Measurements from ENCODE around the gene ZNF423.

Gene ZNF423

DNA sequence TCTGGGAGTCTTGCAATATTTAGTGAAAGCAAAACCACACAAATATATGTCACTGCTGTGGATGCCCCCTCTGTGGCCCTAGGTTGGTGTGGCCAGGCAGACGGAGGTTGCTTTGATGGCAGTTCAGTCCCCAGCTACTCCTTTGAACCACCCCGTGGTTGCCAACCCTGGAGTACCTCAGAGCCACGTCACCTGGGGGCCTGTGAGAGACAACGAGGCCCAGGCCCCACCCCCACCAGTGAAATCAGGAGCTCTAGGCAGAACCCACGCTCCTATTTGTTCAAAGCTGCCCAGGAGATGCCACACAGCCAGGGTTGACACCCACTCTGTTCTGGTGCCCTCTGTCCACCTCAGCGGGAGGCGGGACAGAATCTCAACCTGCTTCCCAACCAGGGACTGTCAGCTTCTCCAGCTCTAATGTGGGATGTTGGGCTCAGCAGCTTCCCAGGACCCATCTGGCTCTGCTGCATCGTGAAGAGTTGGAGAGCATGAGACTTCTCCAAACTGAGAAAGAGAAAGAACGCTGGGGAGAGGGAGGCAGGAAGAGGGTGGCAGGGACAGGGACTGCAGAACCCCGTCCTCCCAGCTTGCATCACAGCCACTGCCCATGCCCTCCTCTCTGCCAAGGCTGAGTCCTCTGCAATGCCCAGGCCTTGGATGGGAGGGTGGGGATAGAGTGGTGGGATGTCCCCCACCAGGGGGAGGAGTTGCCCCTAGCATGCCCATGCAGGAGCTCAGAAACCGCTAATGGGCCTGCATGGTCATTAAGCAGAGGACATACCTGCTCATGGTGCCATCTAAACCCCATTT, 400.5 kb downstream of the ZNF423 start:
- Histone ChIP-seq H3K4me1 (ENCODE audit: insufficient read depth, low read length) (peaks cover 11% of the 10 kb centered on the region), H3K9ac (ENCODE audit: low read depth, low read length) (no peak overlapping the region), H3K27me3 (ENCODE audit: insufficient read depth, low read length) (no peaks in the 10 kb centered on the region; the same call in 1 of the 2 replicates), H3K4me3 (ENCODE audit: low read length) (no peak overlapping the region), H3K9me3 (ENCODE audit: insufficient read depth, low read depth, low read length) (no peaks in the 10 kb centered on the region), H3K27ac (ENCODE audit: low read depth, low read length) (no peak overlapping the region), H3K36me3 (ENCODE audit: insufficient read depth, low read length) (no peaks in the 10 kb centered on the region)
- WGBS, result 94% methylated on average over 11 of the region's 11 CpGs

DNA sequence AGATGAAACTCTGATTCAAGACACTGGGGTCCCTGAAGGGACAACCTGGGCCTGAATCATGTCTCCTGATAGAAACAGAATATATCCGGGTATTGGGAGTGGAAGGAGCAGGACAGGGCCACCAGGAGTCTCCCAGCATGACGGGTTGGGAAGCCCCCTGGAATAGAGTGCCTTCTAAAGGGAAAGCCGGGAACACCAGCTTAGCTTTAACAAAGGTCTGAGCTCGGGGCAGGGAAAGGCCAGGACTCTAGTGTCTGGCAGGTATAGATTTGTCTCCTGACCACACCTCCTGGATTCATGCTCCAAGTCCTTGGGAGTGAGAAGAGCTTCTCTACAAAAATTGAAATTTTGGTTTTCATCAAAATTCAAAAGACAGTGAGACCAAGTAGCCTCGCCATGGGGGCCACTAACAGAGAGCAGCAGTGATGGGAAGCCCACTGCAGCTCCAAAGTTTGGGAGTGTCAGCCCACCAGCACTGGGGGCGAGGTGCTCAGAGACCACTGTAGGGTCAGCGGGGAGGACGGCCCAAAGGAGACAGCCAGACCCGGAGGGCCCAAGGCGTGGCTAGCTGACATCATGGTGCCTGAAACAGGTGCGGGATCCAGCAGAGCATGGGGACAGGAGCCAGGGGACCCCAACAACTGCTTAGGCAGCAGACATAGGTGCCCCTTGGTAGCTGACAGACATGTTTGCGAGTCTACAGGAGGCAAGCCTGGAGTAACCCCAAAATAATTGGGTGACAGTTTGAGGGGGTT, 401.3 kb downstream of the ZNF423 start:
- H3K4me3 ChIP-seq (ENCODE audit: low read length), result no peak overlapping the region

DNA sequence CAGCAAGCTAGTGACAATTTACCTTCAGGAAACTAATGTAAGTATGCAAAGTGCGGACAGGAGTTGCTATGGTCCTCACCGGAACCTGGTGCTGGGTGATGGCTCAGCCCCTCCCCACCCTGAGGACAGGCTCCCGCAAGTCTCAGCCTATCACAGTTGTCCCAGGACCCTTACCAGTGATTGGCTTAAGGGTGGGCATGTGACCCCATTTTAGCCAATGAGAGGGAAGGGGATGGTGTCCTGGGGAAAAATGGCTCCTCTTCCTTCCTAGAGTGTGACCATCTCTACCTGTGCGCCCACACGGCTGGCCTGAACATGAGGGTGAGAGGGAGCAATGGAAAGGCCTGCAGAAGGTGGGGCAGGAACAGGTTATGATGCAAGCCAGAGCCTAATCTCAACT, 401.9 kb downstream of the ZNF423 start:
- WGBS, result 97% methylated on average over 5 of the region's 5 CpGs

More for the DNA sequence above, 401.3 kb downstream of the ZNF423 start:
- Histone ChIP-seq H3K27me3 (ENCODE audit: insufficient read depth, low read length) (no peaks in the 10 kb centered on the region; the same call in 1 of the 2 replicates), H3K4me1 (ENCODE audit: insufficient read depth, low read length) (peaks cover 11% of the 10 kb centered on the region), H3K9ac (ENCODE audit: low read depth, low read length) (no peak overlapping the region), H3K9me3 (ENCODE audit: insufficient read depth, low read depth, low read length) (no peaks in the 10 kb centered on the region), H3K27ac (ENCODE audit: low read depth, low read length) (no peak overlapping the region), H3K36me3 (ENCODE audit: insufficient read depth, low read length) (no peaks in the 10 kb centered on the region)
- 89% methylated on average over 12 of the region's 12 CpGs for WGBS

DNA sequence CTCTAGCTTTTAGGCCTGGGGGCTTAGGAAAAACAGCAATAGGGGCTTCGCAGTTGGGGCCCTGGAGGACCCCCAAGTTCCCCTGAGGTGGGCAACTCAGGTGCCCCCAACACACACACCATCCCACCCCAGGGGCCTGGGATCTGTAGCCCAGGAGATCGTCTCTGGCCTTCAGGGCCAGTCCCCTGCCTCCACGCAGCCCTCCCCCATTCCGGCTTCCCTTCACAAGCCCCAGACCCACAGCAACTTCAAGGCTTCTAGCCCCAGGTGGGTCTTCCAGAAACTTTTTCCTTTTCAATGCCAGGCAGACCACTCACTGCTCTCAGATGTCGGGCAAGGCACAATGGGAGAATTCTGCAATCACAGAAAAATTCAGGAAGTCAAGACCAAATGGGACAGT, 402.9 kb downstream of the ZNF423 start:
- Histone ChIP-seq H3K4me1 (ENCODE audit: insufficient read depth, low read length) (peaks cover 11% of the 10 kb centered on the region), H3K9ac (ENCODE audit: low read depth, low read length) (no peak overlapping the region), H3K36me3 (ENCODE audit: insufficient read depth, low read length) (no peaks in the 10 kb centered on the region), H3K27ac (ENCODE audit: low read depth, low read length) (no peak overlapping the region), H3K9me3 (ENCODE audit: insufficient read depth, low read depth, low read length) (no peaks in the 10 kb centered on the region), H3K27me3 (ENCODE audit: insufficient read depth, low read length) (no peaks in the 10 kb centered on the region), H3K4me3 (ENCODE audit: low read length) (no peak overlapping the region)
- WGBS, result 91% methylated on average over 5 of the region's 5 CpGs

More for the DNA sequence above, 401.9 kb downstream of the ZNF423 start:
- no peak overlapping the region for H3K9ac ChIP-seq (ENCODE audit: low read depth, low read length)
- H3K9me3 ChIP-seq (ENCODE audit: insufficient read depth, low read depth, low read length), result no peaks in the 10 kb centered on the region
- no peak overlapping the region for H3K27ac ChIP-seq (ENCODE audit: low read depth, low read length)
- H3K4me3 ChIP-seq (ENCODE audit: low read length), result no peak overlapping the region
- no peaks in the 10 kb centered on the region; the same call in 1 of the 2 replicates for H3K27me3 ChIP-seq (ENCODE audit: insufficient read depth, low read length)
- peaks cover 11% of the 10 kb centered on the region for H3K4me1 ChIP-seq (ENCODE audit: insufficient read depth, low read length)
- H3K36me3 ChIP-seq (ENCODE audit: insufficient read depth, low read length), result no peaks in the 10 kb centered on the region

DNA sequence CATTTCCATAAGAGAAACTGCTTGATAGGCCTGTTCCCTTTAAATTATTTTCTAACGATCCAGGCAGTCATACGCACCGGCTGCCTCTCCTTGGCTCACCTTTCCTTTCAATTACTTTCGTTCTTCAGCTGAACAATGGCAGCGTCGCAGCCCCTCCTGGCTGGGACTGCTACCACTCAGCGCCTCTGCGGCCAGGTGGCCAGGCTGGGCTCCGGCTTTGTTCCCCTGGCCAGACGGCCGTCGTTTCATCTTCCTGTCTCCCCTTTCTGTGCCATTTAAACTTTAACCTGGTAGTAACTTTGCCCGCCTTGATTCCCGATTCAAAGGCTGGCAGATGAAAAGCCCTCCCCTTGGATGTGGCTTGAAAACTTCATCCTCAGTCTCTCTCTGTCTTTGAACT, 403.3 kb downstream of the ZNF423 start:
- H3K9ac ChIP-seq (ENCODE audit: low read depth, low read length), result no peak overlapping the region
- H3K4me1 ChIP-seq (ENCODE audit: insufficient read depth, low read length), result peaks cover 11% of the 10 kb centered on the region
- H3K4me3 ChIP-seq (ENCODE audit: low read length), result no peak overlapping the region
- WGBS, result 54% methylated on average over 14 of the region's 14 CpGs
- H3K9me3 ChIP-seq (ENCODE audit: insufficient read depth, low read depth, low read length), result no peaks in the 10 kb centered on the region
- H3K36me3 ChIP-seq (ENCODE audit: insufficient read depth, low read length), result no peaks in the 10 kb centered on the region
- H3K27me3 ChIP-seq (ENCODE audit: insufficient read depth, low read length), result no peaks in the 10 kb centered on the region
- no peak overlapping the region for H3K27ac ChIP-seq (ENCODE audit: low read depth, low read length)

GRCh38 chr16:49452108-49452507, 403.8 kb downstream of the ZNF423 start:
- 66% methylated on average over 3 of the region's 4 CpGs for WGBS
- H3K4me3 ChIP-seq (ENCODE audit: low read length), result no peak overlapping the region
- H3K9me3 ChIP-seq (ENCODE audit: insufficient read depth, low read depth, low read length), result no peaks in the 10 kb centered on the region
- no peaks in the 10 kb centered on the region for H3K27me3 ChIP-seq (ENCODE audit: insufficient read depth, low read length)
- no peaks in the 10 kb centered on the region for H3K36me3 ChIP-seq (ENCODE audit: insufficient read depth, low read length)
- H3K9ac ChIP-seq (ENCODE audit: low read depth, low read length), result no peak overlapping the region
- no peak overlapping the region for H3K27ac ChIP-seq (ENCODE audit: low read depth, low read length)
- peaks cover 11% of the 10 kb centered on the region for H3K4me1 ChIP-seq (ENCODE audit: insufficient read depth, low read length)

DNA sequence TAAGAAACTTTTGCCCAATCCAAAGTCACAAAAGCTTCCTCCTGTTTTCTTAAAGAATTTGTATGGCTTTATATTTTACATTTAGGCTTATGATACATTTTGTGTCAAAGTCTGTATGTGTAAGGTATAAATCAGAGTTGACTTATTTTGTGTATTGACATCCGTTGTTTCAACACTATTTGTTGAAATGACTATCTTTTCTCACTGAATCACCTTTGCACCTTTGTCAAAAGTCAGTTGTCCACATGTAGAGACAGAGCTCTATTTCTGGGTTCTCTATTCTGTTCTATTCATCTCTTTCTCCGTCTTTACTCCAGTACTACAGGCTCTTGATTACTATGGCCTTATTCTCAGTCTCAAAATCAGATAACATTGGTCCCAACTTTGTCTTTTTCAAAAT, 409.1 kb downstream of the ZNF423 start:
- H3K9ac ChIP-seq (ENCODE audit: low read depth, low read length), result no peak overlapping the region
- no peaks in the 10 kb centered on the region for H3K36me3 ChIP-seq (ENCODE audit: insufficient read depth, low read length)
- no peak overlapping the region for H3K4me3 ChIP-seq (ENCODE audit: low read length)
- peaks cover 18% of the 10 kb centered on the region for H3K4me1 ChIP-seq (ENCODE audit: insufficient read depth, low read length)
- 96% methylated on average over 2 of the region's 2 CpGs for WGBS
- H3K27me3 ChIP-seq (ENCODE audit: insufficient read depth, low read length), result no peaks in the 10 kb centered on the region
- H3K27ac ChIP-seq (ENCODE audit: low read depth, low read length), result no peak overlapping the region
- no peaks in the 10 kb centered on the region for H3K9me3 ChIP-seq (ENCODE audit: insufficient read depth, low read depth, low read length)

GRCh38 chr16:49443576-49443975, 412.3 kb downstream of the ZNF423 start:
- Histone ChIP-seq H3K9ac (ENCODE audit: low read depth, low read length) (no peak overlapping the region), H3K4me3 (ENCODE audit: low read length) (no peak overlapping the region), H3K9me3 (ENCODE audit: insufficient read depth, low read depth, low read length) (no peaks in the 10 kb centered on the region), H3K36me3 (ENCODE audit: insufficient read depth, low read length) (no peaks in the 10 kb centered on the region), H3K27ac (ENCODE audit: low read depth, low read length) (no peak overlapping the region), H3K4me1 (ENCODE audit: insufficient read depth, low read length) (peaks cover 30% of the 10 kb centered on the region), H3K27me3 (ENCODE audit: insufficient read depth, low read length) (no peaks in the 10 kb centered on the region)
- WGBS, result 91% methylated on average over 9 of the region's 9 CpGs

DNA sequence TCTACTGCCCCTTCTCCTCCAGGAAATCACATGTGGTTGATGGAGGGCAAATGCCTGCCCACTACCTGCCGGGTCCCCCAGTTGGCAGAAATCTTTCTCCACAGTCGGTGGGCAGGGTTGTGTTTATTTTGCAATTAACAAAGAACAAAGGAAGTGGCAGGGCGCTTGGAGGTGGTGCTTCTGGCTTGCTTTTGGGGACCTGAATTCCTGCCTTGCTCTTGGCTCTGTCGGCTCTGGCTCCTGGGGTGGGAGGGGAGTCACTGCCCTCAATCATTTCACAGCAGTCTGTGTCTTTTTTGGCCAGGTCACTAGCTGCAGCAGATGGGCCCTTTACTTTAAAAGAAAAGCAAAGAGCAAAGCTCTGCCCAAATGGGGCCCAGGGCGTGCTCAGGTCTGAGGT, 413.1 kb downstream of the ZNF423 start:
- no peaks in the 10 kb centered on the region for H3K9me3 ChIP-seq (ENCODE audit: insufficient read depth, low read depth, low read length)
- H3K36me3 ChIP-seq (ENCODE audit: insufficient read depth, low read length), result no peaks in the 10 kb centered on the region
- peak overlapping the region; percentile 9; the same call in 1 of the 2 replicates for H3K9ac ChIP-seq (ENCODE audit: low read depth, low read length)
- H3K4me3 ChIP-seq (ENCODE audit: low read length), result no peak overlapping the region
- 52% methylated on average over 5 of the region's 5 CpGs for WGBS
- H3K4me1 ChIP-seq (ENCODE audit: insufficient read depth, low read length), result peaks cover 30% of the 10 kb centered on the region
- no peak overlapping the region for H3K27ac ChIP-seq (ENCODE audit: low read depth, low read length)
- H3K27me3 ChIP-seq (ENCODE audit: insufficient read depth, low read length), result no peaks in the 10 kb centered on the region

GRCh38 chr16:49441366-49441780, 414.5 kb downstream of the ZNF423 start:
- Histone ChIP-seq H3K27me3 (ENCODE audit: insufficient read depth, low read length) (no peaks in the 10 kb centered on the region), H3K4me1 (ENCODE audit: insufficient read depth, low read length) (peaks cover 30% of the 10 kb centered on the region), H3K36me3 (ENCODE audit: insufficient read depth, low read length) (no peaks in the 10 kb centered on the region), H3K9ac (ENCODE audit: low read depth, low read length) (no peak overlapping the region), H3K27ac (ENCODE audit: low read depth, low read length) (no peak overlapping the region), H3K9me3 (ENCODE audit: insufficient read depth, low read depth, low read length) (no peaks in the 10 kb centered on the region), H3K4me3 (ENCODE audit: low read length) (no peak overlapping the region)
- WGBS, result 18% methylated on average over 18 of the region's 18 CpGs
